DOHH2 (cell line): ENCODE data around the gene ZBTB46.
"Not testable (repeated sequence)": the region's sequence is repeated elsewhere in the genome, so short reads cannot be mapped to it uniquely, and the experiment has no call there.

ENCODE experiments used
- H3F3A ChIP-seq: fragments of 200-600 bp; sonication (generic), shearing (Covaris generic); 2 replicates; pipeline ENCODE4 v1.6.0; 2016; ENCODE audit warnings: antibody characterized with exemption, mild to moderate bottlenecking; ENCODE audit not compliant: control insufficient read depth, insufficient read depth
- H3K27ac ChIP-seq: fragments of 200-600 bp; sonication (generic); 2 replicates; pipeline ENCODE4 v1.5.1; 2014; ENCODE audit warnings: low read depth, mild to moderate bottlenecking, low read length, moderate library complexity
- H3K27me3 ChIP-seq: fragments of 200-600 bp; sonication (generic); 2 replicates; pipeline ENCODE4 v1.6.1; 2014; ENCODE audit warnings: mild to moderate bottlenecking, low read length, mixed read lengths; ENCODE audit not compliant: control insufficient read depth
- H3K36me3 ChIP-seq: fragments of 200-600 bp; sonication (generic); 2 replicates; pipeline ENCODE4 v1.6.1; 2014; ENCODE audit warnings: mild to moderate bottlenecking, low read length, moderate library complexity, mixed read lengths; ENCODE audit not compliant: control insufficient read depth
- H3K4me1 ChIP-seq: fragments of 200-600 bp; sonication (generic); 2 replicates; pipeline ENCODE4 v1.6.1; 2014; ENCODE audit warnings: mild to moderate bottlenecking, low read length, mixed read lengths; ENCODE audit not compliant: control insufficient read depth
- H3K4me2 ChIP-seq: fragments of 200-600 bp; sonication (generic); 2 replicates; pipeline ENCODE4 v1.6.0; 2014; ENCODE audit warnings: mild to moderate bottlenecking, low read length, moderate library complexity
- H3K4me3 ChIP-seq: fragments of 200-600 bp; sonication (generic); 2 replicates; pipeline ENCODE4 v1.5.1; 2014; ENCODE audit warnings: mild to moderate bottlenecking, low read length, mixed read lengths
- H3K79me2 ChIP-seq: fragments of 200-600 bp; sonication (generic); 2 replicates; pipeline ENCODE4 v1.6.1; 2014; ENCODE audit warnings: mild to moderate bottlenecking, low read length, mixed read lengths; ENCODE audit not compliant: control insufficient read depth
- H3K9me2 ChIP-seq: fragments of 200-600 bp; sonication (generic); replicated peaks from 2 replicates; pipeline ENCODE4 v1.6.1; 2014; ENCODE audit warnings: mild to moderate bottlenecking, low read length, mixed read lengths; ENCODE audit not compliant: control insufficient read depth
- H3K9me3 ChIP-seq: fragments of 200-600 bp; sonication (generic); 2 replicates; pipeline ENCODE4 v1.6.1; 2014; ENCODE audit warnings: antibody characterized with exemption, low read length, mixed read lengths; ENCODE audit not compliant: control insufficient read depth, insufficient read depth
- H4K20me1 ChIP-seq: fragments of 200-600 bp; sonication (generic); 2 replicates; pipeline ENCODE4 v1.6.0; 2014; ENCODE audit warnings: low read depth, mild to moderate bottlenecking, antibody characterized with exemption, low read length, moderate library complexity; ENCODE audit not compliant: control insufficient read depth, insufficient read depth
- EZH2phosphoT487 ChIP-seq: fragments of 200-600 bp; sonication (generic); IDR thresholded peaks from 2 replicates; pipeline ENCODE4 v1.6.1; 2017; ENCODE audit warnings: borderline replicate concordance, mild to moderate bottlenecking, antibody characterized with exemption, low read length, moderate library complexity, mixed read lengths
- TF ChIP-seq, protein P1 (sequence below): fragments of 200-600 bp; sonication (generic); IDR thresholded peaks from one replicate; pipeline ENCODE4 v1.5.1; 2014; ENCODE audit warnings: antibody characterized with exemption, mild to moderate bottlenecking, low read depth, low read length; ENCODE audit not compliant: poor library complexity, severe bottlenecking

The ZBTB46 gene

DNA sequence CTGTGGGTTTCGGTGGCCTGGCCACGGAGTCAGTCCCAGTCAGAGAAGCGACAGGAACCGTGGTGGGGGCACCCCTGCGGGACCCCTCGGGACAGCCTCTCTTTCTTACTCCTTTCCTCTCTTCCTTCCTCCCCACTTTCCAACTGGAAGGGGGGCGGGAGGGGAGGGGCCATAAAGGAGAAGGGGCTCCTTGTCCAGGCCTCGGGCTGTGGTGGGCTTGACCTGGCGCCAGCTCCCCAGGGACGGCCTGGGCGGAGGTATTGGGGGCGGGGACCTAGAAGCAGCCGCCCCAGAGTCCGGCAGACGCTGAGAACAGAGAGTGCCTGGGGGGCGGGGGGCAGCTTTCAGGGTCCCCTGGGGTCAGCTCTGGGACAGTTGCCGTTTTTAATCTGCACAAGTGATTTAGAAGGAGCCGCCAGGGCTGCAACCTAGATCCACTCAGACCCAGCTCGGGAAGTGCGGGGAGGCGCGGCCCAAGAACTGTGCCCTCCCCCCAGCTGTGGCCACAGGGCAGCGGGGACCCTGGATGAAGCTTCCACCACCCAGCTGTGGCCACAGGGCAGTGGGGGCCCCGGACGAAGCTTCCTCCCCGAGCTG, 23.8 kb upstream of the ZBTB46 start:
- H3K27me3 ChIP-seq, result peaks cover 9% of the 10 kb centered on the region
- no peaks in the 10 kb centered on the region for H3K9me2 ChIP-seq
- H3K27ac ChIP-seq, result no peak overlapping the region
- no peaks in the 10 kb centered on the region for H3K79me2 ChIP-seq
- H3K9me3 ChIP-seq, result no peaks in the 10 kb centered on the region
- no peaks in the 10 kb centered on the region for H4K20me1 ChIP-seq
- H3F3A ChIP-seq, result no peaks in the 10 kb centered on the region
- TF ChIP-seq, protein P1, sequence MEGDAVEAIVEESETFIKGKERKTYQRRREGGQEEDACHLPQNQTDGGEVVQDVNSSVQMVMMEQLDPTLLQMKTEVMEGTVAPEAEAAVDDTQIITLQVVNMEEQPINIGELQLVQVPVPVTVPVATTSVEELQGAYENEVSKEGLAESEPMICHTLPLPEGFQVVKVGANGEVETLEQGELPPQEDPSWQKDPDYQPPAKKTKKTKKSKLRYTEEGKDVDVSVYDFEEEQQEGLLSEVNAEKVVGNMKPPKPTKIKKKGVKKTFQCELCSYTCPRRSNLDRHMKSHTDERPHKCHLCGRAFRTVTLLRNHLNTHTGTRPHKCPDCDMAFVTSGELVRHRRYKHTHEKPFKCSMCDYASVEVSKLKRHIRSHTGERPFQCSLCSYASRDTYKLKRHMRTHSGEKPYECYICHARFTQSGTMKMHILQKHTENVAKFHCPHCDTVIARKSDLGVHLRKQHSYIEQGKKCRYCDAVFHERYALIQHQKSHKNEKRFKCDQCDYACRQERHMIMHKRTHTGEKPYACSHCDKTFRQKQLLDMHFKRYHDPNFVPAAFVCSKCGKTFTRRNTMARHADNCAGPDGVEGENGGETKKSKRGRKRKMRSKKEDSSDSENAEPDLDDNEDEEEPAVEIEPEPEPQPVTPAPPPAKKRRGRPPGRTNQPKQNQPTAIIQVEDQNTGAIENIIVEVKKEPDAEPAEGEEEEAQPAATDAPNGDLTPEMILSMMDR, result no peak
- TF ChIP-seq EZH2phosphoT487, result no peak
- no peak overlapping the region for H3K4me2 ChIP-seq
- no peaks in the 10 kb centered on the region for H3K36me3 ChIP-seq
- H3K4me3 ChIP-seq, result no peak overlapping the region
- peaks cover 12% of the 10 kb centered on the region for H3K4me1 ChIP-seq

DNA sequence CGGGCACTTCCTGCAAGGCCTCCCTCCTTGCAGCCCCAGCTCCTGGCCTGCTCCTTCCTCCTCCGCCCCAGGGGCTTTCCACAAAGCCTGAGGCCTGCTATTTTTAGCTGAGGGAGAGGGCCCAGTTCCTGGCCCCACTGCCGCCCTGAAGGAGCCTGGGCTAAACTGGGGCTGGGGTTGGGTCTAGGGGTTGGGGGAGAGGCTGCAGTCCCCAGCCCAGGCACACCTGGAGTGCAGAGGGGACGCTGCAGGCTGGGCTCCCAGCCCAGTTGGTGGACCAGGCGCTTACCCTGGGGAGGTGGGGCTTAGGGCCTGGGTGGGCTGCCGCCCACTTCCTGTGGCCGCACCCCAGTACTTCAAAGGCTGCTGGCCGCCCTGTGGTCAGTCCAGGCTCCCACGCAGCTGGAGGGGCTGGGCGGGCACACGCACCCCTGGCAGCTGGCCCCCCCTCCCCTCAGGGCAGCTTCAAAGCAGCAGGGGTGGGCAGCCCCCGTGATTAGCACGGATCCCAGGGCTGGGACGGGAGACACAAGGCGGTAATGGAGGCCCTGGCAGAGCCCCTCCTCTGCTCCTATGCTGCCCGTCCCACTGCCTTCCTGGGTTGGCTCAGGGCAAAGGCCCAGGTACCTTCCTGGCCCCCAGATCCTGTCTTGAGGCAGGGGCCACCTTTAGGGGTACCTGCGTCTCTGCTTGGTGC, 23.2 kb upstream of the ZBTB46 start:
- Histone ChIP-seq H3K9me3 (no peaks in the 10 kb centered on the region), H3K36me3 (no peaks in the 10 kb centered on the region), H3F3A (no peaks in the 10 kb centered on the region), H3K4me1 (peaks cover 12% of the 10 kb centered on the region), H4K20me1 (no peaks in the 10 kb centered on the region), H3K9me2 (no peaks in the 10 kb centered on the region), H3K79me2 (no peaks in the 10 kb centered on the region), H3K4me3 (no peak overlapping the region), H3K27ac (no peak overlapping the region), H3K4me2 (no peak overlapping the region), H3K27me3 (peaks cover 9% of the 10 kb centered on the region)
- TF ChIP-seq EZH2phosphoT487, result no peak
- TF ChIP-seq, protein P1, result no peak

DNA sequence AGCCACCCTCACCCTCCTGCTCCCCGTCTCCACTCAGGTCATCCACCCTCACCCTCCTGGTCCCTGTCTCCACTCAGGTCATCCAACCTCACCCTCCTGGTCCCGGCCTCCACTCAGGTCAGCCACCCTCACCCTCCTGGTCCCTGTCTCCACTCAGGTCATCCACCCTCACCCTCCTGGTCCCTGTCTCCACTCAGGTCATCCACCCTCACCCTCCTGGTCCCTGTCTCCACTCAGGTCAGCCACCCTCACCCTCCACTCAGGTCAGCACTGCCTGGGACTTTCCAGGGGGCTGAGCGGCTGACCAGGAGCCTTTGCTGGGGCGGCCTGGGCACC, 22.6 kb upstream of the ZBTB46 start:
- H4K20me1 ChIP-seq, H3K27me3 ChIP-seq, H3K4me2 ChIP-seq, H3K4me3 ChIP-seq, H3K4me1 ChIP-seq, H3K79me2 ChIP-seq, H3K27ac ChIP-seq, H3K9me3 ChIP-seq, H3K9me2 ChIP-seq, H3K36me3 ChIP-seq, H3F3A ChIP-seq: not testable (repeated sequence)

DNA sequence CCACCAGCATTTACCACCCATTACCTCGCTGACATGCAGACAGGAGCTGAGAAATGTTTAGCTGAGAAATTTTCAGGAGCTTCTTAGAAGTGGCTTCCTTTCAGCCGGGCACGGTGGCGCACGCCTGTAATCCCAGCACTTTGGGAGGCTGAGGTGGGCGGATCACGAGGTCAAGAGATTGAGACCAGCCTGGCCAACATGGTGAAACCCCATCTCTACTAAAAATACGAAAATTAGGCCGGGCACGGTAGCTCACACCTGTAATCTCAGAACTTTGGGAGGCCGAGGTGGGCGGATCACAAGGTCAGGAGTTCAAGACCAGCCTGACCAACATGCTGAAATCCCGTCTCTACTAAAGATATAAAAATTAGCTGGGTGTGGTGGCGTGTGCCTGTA, 20.5 kb upstream of the ZBTB46 start:
- H3K9me3 ChIP-seq, H3K4me3 ChIP-seq, H3K27ac ChIP-seq, H4K20me1 ChIP-seq, H3F3A ChIP-seq, H3K79me2 ChIP-seq, H3K36me3 ChIP-seq, H3K4me1 ChIP-seq, H3K4me2 ChIP-seq, H3K9me2 ChIP-seq: not testable (repeated sequence)
- peaks cover 20% of the 10 kb centered on the region for H3K27me3 ChIP-seq
